ENCODE data around the gene ABCG4.

GRCh38 chr11:119181677-119182412 lies 33.0 kb downstream of the ABCG4 start:
- no peak for TF ChIP-seq POLR2A (IDR thresholded peaks at IDR 0.05)
- no peak for TF ChIP-seq CTCF (IDR thresholded peaks at IDR 0.05)
